ENCODE measurements around the gene JARID2. TPM values are rescaled to one million over a fixed set of nuclear protein-coding genes. Genes with fewer than 3 reads are reported as not detected.

Gene JARID2
- total RNA-seq, 1 donor from 2014 or later, result 43.9 TPM

- Mint-ChIP-seq H3K4me3 (no peak overlapping the region), H3K9me3 (no peaks in the 10 kb centered on the region), H3K27ac (peak overlapping the region; percentile 16), H3K36me3 (peaks cover 15% of the 10 kb centered on the region), H3K27me3 (no peaks in the 10 kb centered on the region), H3K4me1 (ENCODE audit: unreplicated experiment) (peaks cover 45% of the 10 kb centered on the region)
- no peak for TF ChIP-seq CTCF (conservative IDR thresholded peaks at IDR 0.05)
- DNase-seq (ENCODE audit: extremely low spot score, unreplicated experiment), result no peak
Observed at GRCh38 chr6:15489261-15489962, 243.5 kb downstream of the JARID2 start.

GRCh38 chr6:15490242-15491100, 244.6 kb downstream of the JARID2 start:
- TF ChIP-seq CTCF (conservative IDR thresholded peaks at IDR 0.05), result no peak
- Mint-ChIP-seq H3K36me3 (peaks cover 17% of the 10 kb centered on the region), H3K27ac (peak overlapping the region; percentile 16), H3K27me3 (no peaks in the 10 kb centered on the region), H3K4me1 (ENCODE audit: unreplicated experiment) (peaks cover 37% of the 10 kb centered on the region), H3K4me3 (no peak overlapping the region), H3K9me3 (no peaks in the 10 kb centered on the region)
- DNase-seq (ENCODE audit: extremely low spot score, unreplicated experiment), result no peak

GRCh38 chr6:15491255-15491985, 245.6 kb downstream of the JARID2 start:
- H3K27ac Mint-ChIP-seq, result peak overlapping the region; percentile 44
- H3K36me3 Mint-ChIP-seq, result peaks cover 23% of the 10 kb centered on the region
- H3K4me1 Mint-ChIP-seq (ENCODE audit: unreplicated experiment), result peaks cover 37% of the 10 kb centered on the region
- no peak for DNase-seq (ENCODE audit: extremely low spot score, unreplicated experiment)
- H3K9me3 Mint-ChIP-seq, result no peaks in the 10 kb centered on the region
- TF ChIP-seq CTCF (conservative IDR thresholded peaks at IDR 0.05), result peak; percentile 93
- no peaks in the 10 kb centered on the region for H3K27me3 Mint-ChIP-seq
- H3K4me3 Mint-ChIP-seq, result no peak overlapping the region

- no peak overlapping the region for H3K4me3 Mint-ChIP-seq
- peaks cover 21% of the 10 kb centered on the region for H3K36me3 Mint-ChIP-seq
- peak overlapping the region; percentile 44 for H3K27ac Mint-ChIP-seq
- peaks cover 37% of the 10 kb centered on the region for H3K4me1 Mint-ChIP-seq (ENCODE audit: unreplicated experiment)
- no peaks in the 10 kb centered on the region for H3K9me3 Mint-ChIP-seq
- H3K27me3 Mint-ChIP-seq, result no peaks in the 10 kb centered on the region
- TF ChIP-seq CTCF (conservative IDR thresholded peaks at IDR 0.05), result no peak
- no peak for DNase-seq (ENCODE audit: extremely low spot score, unreplicated experiment)
Observed at GRCh38 chr6:15491986-15492269, 246.1 kb downstream of the JARID2 start.

- H3K4me3 Mint-ChIP-seq, result no peak overlapping the region
- peaks cover 37% of the 10 kb centered on the region for H3K4me1 Mint-ChIP-seq (ENCODE audit: unreplicated experiment)
- DNase-seq (ENCODE audit: extremely low spot score, unreplicated experiment), result no peak
- TF ChIP-seq CTCF (conservative IDR thresholded peaks at IDR 0.05), result no peak
- H3K27me3 Mint-ChIP-seq, result no peaks in the 10 kb centered on the region
- peaks cover 26% of the 10 kb centered on the region for H3K36me3 Mint-ChIP-seq
- no peak overlapping the region for H3K27ac Mint-ChIP-seq
- H3K9me3 Mint-ChIP-seq, result no peaks in the 10 kb centered on the region
Observed at GRCh38 chr6:15493437-15494168, 247.7 kb downstream of the JARID2 start.
